GM12878 (cell line): ENCODE data around the gene ZNF668. TPM values are rescaled to one million over a fixed set of nuclear protein-coding genes. Genes with fewer than 3 reads are reported as not detected.
A peak's percentile ranks its signal among the peaks of the same experiment; 100 is the strongest.

Source experiments
- BACH1 ChIP-seq: fragments of 450-650 bp; IDR thresholded peaks from 2 replicates; pipeline ENCODE4 v1.6.1; 2017; ENCODE audit warnings: mild to moderate bottlenecking, borderline replicate concordance
- CBFB ChIP-seq: IDR thresholded peaks from 2 replicates; pipeline ENCODE4 v1.6.1; 2016; ENCODE audit warnings: antibody characterized with exemption, low read depth
- CBX5 ChIP-seq: sonication (generic); IDR thresholded peaks from 2 replicates; pipeline ENCODE4 v1.6.1; 2016; ENCODE audit warnings: low read depth, moderate library complexity, mild to moderate bottlenecking, inconsistent platforms
- DPF2 ChIP-seq: fragments of 450-650 bp; IDR thresholded peaks from 2 replicates; pipeline ENCODE4 v1.6.1; 2017; ENCODE audit warnings: mild to moderate bottlenecking
- E4F1 ChIP-seq: fragments of 450-650 bp; IDR thresholded peaks from 2 replicates; pipeline ENCODE4 v1.6.1; 2018; ENCODE audit warnings: borderline replicate concordance, mild to moderate bottlenecking; ENCODE audit not compliant: partially characterized antibody
- HDGF ChIP-seq: fragments of 450-650 bp; IDR thresholded peaks from 2 replicates; pipeline ENCODE4 v1.6.1; 2016; ENCODE audit warnings: antibody characterized with exemption
- MAX ChIP-seq: IDR thresholded peaks from 2 replicates; pipeline ENCODE4 v1.6.1; 2012; ENCODE audit warnings: low read depth, low read length, improper control_type of control experiment
- MTA2 ChIP-seq: fragments of 450-650 bp; IDR thresholded peaks from 2 replicates; pipeline ENCODE4 v1.6.1; 2016; ENCODE audit warnings: low read depth, mild to moderate bottlenecking, moderate library complexity
- NFXL1 ChIP-seq: fragments of 450-650 bp; IDR thresholded peaks from 2 replicates; pipeline ENCODE4 v1.6.1; 2017; ENCODE audit warnings: antibody characterized with exemption, mild to moderate bottlenecking, borderline replicate concordance
- SPI1 ChIP-seq: IDR thresholded peaks from 2 replicates; pipeline ENCODE4 v1.6.1; 2011; ENCODE audit warnings: low read depth, mild to moderate bottlenecking, low read length, moderate library complexity, borderline replicate concordance; ENCODE audit not compliant: insufficient read depth
- STAT1 ChIP-seq: fragments of 450-650 bp; conservative IDR thresholded peaks from 2 replicates; pipeline ENCODE4 v1.6.1; 2014; ENCODE audit warnings: antibody characterized with exemption, mild to moderate bottlenecking
- ZBTB33 ChIP-seq: fragments of 450-650 bp; IDR thresholded peaks from 2 replicates; pipeline ENCODE4 v1.6.1; 2017; ENCODE audit warnings: mild to moderate bottlenecking
- polyA plus RNA-seq, 11 experiments: library from polyadenylated mRNA; depleted of rRNA in 4 of 11; unstranded in 6 of 11; stranded (reverse) in 5 of 11; fragments of >200 nt; fragmentation: Nextera tagmentation in 4 of 11; fragmentation: Illumina TruSeq in 1 of 11; extraction: Ambion mirVana in 4 of 11; extraction: Trizol in 1 of 11; gene quantifications; 1 replicate in 1 of 11; 2 replicates in 10 of 11; pipeline versions ENCODE4 v1.2.1 to v1.2.3, GENCODE V29; 2011 to 2016; ENCODE audit warnings: inconsistent platforms in 2 of 11, missing spikeins in 2 of 11, low read depth in 1 of 11
- total RNA-seq, 4 experiments: library from RNA; depleted of rRNA in 3 of 4; stranded (reverse); fragments of >200 nt in 3 of 4; fragmentation: Illumina TruSeq in 1 of 4; extraction: Trizol in 1 of 4; gene quantifications; 2 replicates each; pipeline versions ENCODE4 v1.2.1 to v1.2.3, GENCODE V29; 2013 to 2021
- TF ChIP-seq, protein P1 (sequence below), 3 experiments: IDR thresholded peaks in 2 of 3; conservative IDR thresholded peaks in 1 of 3; 2 replicates each; pipeline ENCODE4 v1.5.1; 2011; ENCODE audit warnings: low read depth in 3 of 3, low read length in 3 of 3, mild to moderate bottlenecking in 3 of 3, control low read depth in 2 of 3, moderate library complexity in 2 of 3, inconsistent platforms in 1 of 3, mixed read lengths in 1 of 3; ENCODE audit not compliant: control insufficient read depth in 2 of 3, insufficient read depth in 1 of 3; ENCODE audit errors: extremely low read depth in 1 of 3
- TF ChIP-seq, protein P2 (sequence below): fragments of 450-650 bp; IDR thresholded peaks from 2 replicates; pipeline ENCODE4 v1.6.1; 2017; ENCODE audit warnings: mild to moderate bottlenecking, low read depth, inconsistent platforms; ENCODE audit not compliant: poor library complexity, severe bottlenecking
- TF ChIP-seq, protein P3 (sequence below): fragments of 450-650 bp; formaldehyde crosslinking; IDR thresholded peaks from 2 replicates; pipeline ENCODE4 v1.5.0; 2022; ENCODE audit warnings: mild to moderate bottlenecking, missing genetic modification characterization

Gene ZNF668
- total and polyA plus RNA-seq, 10 of the 15 experiments (the other 5 are each of a cell fraction or from before 2014, with no cell fraction given), result 0.05 to 20.7 (median 10.0) TPM; not detected in 1

- TF ChIP-seq, protein P1, sequence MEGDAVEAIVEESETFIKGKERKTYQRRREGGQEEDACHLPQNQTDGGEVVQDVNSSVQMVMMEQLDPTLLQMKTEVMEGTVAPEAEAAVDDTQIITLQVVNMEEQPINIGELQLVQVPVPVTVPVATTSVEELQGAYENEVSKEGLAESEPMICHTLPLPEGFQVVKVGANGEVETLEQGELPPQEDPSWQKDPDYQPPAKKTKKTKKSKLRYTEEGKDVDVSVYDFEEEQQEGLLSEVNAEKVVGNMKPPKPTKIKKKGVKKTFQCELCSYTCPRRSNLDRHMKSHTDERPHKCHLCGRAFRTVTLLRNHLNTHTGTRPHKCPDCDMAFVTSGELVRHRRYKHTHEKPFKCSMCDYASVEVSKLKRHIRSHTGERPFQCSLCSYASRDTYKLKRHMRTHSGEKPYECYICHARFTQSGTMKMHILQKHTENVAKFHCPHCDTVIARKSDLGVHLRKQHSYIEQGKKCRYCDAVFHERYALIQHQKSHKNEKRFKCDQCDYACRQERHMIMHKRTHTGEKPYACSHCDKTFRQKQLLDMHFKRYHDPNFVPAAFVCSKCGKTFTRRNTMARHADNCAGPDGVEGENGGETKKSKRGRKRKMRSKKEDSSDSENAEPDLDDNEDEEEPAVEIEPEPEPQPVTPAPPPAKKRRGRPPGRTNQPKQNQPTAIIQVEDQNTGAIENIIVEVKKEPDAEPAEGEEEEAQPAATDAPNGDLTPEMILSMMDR (IDR thresholded peaks at IDR 0.05 in 2 of 3, conservative IDR thresholded peaks at IDR 0.05 in 1 of 3; ENCODE audit: control insufficient read depth in 2 of 3, extremely low read depth in 1 of 3, insufficient read depth in 1 of 3, low read depth in 3 of 3, low read length in 3 of 3), result no peak
- TF ChIP-seq, protein P2, sequence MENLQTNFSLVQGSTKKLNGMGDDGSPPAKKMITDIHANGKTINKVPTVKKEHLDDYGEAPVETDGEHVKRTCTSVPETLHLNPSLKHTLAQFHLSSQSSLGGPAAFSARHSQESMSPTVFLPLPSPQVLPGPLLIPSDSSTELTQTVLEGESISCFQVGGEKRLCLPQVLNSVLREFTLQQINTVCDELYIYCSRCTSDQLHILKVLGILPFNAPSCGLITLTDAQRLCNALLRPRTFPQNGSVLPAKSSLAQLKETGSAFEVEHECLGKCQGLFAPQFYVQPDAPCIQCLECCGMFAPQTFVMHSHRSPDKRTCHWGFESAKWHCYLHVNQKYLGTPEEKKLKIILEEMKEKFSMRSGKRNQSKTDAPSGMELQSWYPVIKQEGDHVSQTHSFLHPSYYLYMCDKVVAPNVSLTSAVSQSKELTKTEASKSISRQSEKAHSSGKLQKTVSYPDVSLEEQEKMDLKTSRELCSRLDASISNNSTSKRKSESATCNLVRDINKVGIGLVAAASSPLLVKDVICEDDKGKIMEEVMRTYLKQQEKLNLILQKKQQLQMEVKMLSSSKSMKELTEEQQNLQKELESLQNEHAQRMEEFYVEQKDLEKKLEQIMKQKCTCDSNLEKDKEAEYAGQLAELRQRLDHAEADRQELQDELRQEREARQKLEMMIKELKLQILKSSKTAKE, result peak; percentile 41
- TF ChIP-seq E4F1 (peak; percentile 80), SPI1 (peak; percentile 82), BACH1 (peak; percentile 32; the same call in 1 of the 2 replicates), CBX5 (peak; percentile 94; the same call in 1 of the 2 replicates), STAT1 (no peak), NFXL1 (peak; percentile 96), MTA2 (no peak), ZBTB33 (no peak), MAX (peak; percentile 10; the same call in 1 of the 2 replicates), DPF2 (0 out of 2 replicates have a peak, but pooled peaks have one; percentile 19), HDGF (no peak), CBFB (0 out of 2 replicates have a peak, but pooled peaks have one; percentile 39)
- TF ChIP-seq, protein P3, sequence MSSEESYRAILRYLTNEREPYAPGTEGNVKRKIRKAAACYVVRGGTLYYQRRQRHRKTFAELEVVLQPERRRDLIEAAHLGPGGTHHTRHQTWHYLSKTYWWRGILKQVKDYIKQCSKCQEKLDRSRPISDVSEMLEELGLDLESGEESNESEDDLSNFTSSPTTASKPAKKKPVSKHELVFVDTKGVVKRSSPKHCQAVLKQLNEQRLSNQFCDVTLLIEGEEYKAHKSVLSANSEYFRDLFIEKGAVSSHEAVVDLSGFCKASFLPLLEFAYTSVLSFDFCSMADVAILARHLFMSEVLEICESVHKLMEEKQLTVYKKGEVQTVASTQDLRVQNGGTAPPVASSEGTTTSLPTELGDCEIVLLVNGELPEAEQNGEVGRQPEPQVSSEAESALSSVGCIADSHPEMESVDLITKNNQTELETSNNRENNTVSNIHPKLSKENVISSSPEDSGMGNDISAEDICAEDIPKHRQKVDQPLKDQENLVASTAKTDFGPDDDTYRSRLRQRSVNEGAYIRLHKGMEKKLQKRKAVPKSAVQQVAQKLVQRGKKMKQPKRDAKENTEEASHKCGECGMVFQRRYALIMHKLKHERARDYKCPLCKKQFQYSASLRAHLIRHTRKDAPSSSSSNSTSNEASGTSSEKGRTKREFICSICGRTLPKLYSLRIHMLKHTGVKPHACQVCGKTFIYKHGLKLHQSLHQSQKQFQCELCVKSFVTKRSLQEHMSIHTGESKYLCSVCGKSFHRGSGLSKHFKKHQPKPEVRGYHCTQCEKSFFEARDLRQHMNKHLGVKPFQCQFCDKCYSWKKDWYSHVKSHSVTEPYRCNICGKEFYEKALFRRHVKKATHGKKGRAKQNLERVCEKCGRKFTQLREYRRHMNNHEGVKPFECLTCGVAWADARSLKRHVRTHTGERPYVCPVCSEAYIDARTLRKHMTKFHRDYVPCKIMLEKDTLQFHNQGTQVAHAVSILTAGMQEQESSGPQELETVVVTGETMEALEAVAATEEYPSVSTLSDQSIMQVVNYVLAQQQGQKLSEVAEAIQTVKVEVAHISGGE (CRISPR knock-in tag), result peak; percentile 88
Observed at GRCh38 chr16:31073970-31074813, at the start of gene ZNF668, which contains the start of gene ZNF646 (continued).
